ENCODE data around the gene KPNB1.

KPNB1 gene

GRCh38 chr17:47638903-47639302, 10.8 kb upstream of the KPNB1 start:
- DNase-seq: no peak

GRCh38 chr17:47640076-47640475, 9.6 kb upstream of the KPNB1 start:
- no peak for DNase-seq

- DNase-seq: no peak
These were observed 8.5 kb upstream of the KPNB1 start for GRCh38 chr17:47641202-47641601.

- DNase-seq: no peak
These were observed 6.6 kb upstream of the KPNB1 start for GRCh38 chr17:47643116-47643515.

GRCh38 chr17:47644324-47644723, 5.4 kb upstream of the KPNB1 start:
- no peak for DNase-seq

- no peak for DNase-seq
These were observed 329 bp downstream of the KPNB1 start for GRCh38 chr17:47649972-47650524.

- DNase-seq: peak; percentile 91
These were observed 1.1 kb downstream of the KPNB1 start for GRCh38 chr17:47650525-47651522.

GRCh38 chr17:47651704-47652103, 2.0 kb downstream of the KPNB1 start:
- DNase-seq: no peak

GRCh38 chr17:47652570-47652969, 2.9 kb downstream of the KPNB1 start:
- DNase-seq: no peak

GRCh38 chr17:47653442-47653841, 3.7 kb downstream of the KPNB1 start:
- DNase-seq: no peak

GRCh38 chr17:47654991-47655390, 5.3 kb downstream of the KPNB1 start:
- DNase-seq: no peak

GRCh38 chr17:47660064-47660492, 10.4 kb downstream of the KPNB1 start:
- DNase-seq: no peak

GRCh38 chr17:47663912-47664623, 14.3 kb downstream of the KPNB1 start:
- peak; percentile 18 for DNase-seq

- DNase-seq: no peak
These were observed 14.9 kb downstream of the KPNB1 start for GRCh38 chr17:47664624-47664941.

- no peak for DNase-seq
These were observed 15.9 kb downstream of the KPNB1 start for GRCh38 chr17:47665655-47666054.

GRCh38 chr17:47669081-47669480, 19.4 kb downstream of the KPNB1 start:
- no peak for DNase-seq

- no peak for DNase-seq
These were observed 20.3 kb downstream of the KPNB1 start for GRCh38 chr17:47670064-47670463.

- no peak for DNase-seq
These were observed 24.8 kb downstream of the KPNB1 start for GRCh38 chr17:47674499-47674898.

GRCh38 chr17:47675380-47676198, 25.9 kb downstream of the KPNB1 start:
- DNase-seq: no peak

- DNase-seq: no peak
These were observed 26.4 kb downstream of the KPNB1 start for GRCh38 chr17:47676199-47676472.

GRCh38 chr17:47676510-47677165, 26.9 kb downstream of the KPNB1 start:
- no peak for DNase-seq

GRCh38 chr17:47678196-47678595, 28.5 kb downstream of the KPNB1 start:
- DNase-seq: no peak

GRCh38 chr17:47682138-47682537, 32.4 kb downstream of the KPNB1 start:
- no peak for DNase-seq

Measured in DMS79 (cell line).